ENCODE measurements around the gene TNNI2.

The TNNI2 gene

DNA sequence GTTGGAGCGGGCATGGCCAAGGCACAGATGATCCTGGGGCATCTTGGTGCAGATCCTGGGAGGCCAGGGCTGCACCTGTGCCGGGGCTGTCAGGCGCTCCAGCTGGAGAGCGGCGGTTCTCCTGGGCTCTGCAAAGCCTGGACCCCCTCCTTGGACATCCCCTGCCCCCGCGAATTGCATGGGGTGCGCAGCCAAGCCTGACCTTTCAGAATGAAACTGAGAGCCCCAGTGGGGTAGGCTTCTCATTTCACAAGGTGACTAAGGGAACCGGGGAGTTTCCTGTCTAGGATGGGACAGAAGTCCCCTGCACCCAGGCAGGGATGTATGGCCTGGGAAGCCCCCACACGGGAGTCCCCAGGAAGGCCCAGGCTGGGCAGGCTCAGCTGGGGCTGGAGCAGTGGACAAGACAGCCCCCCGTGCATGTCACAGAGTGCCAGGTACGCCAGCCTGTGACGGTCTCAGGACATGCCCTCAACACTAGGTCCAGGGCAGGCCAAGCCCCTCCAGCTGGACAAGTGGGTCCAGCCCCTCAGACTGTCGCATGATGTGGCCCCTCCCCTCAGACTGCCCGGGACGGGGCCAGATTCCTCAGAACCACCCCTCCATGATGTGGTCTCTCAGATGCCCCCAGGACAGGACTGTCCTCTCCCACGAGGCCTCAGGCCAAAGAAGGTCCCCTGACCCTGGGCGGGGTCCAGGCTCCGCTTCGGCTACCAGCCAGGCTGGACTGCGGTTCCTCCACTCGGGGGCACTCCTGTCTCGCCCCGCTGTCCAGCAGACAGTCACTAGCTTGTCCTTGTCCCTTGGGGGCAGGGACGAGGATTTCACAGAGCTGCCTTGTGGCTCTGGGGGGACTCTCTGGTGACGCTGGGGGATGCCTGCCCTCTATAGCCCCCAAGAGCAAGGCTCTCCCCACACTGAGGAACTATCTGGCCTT, 16.4 kb downstream of the TNNI2 start:
- no peak for DNase-seq (ENCODE audit: low read depth, low spot score)
- no peak overlapping the region for H3K4me3 ChIP-seq (ENCODE audit: low read length)

DNA sequence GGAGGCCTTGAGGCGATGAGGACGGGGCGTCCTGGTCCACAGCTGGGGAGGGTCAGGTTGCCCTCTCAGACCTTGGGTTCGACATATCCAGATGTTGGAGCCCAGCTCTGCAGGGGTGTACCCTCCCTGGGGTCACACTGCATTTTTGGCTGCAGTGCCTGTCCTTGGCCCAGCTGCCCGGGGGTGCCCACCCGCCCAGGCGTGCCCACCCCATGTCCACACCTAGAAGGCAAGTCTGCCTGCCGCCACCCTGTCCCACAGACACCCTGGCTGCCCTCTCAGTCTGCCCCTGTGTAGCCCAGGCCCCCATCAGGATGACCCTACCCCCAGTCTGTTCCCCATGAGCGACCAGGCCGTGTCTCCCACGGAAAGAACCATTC, 17.1 kb downstream of the TNNI2 start:
- H3K4me3 ChIP-seq (ENCODE audit: low read length): no peak overlapping the region
- DNase-seq (ENCODE audit: low read depth, low spot score): no peak

DNA sequence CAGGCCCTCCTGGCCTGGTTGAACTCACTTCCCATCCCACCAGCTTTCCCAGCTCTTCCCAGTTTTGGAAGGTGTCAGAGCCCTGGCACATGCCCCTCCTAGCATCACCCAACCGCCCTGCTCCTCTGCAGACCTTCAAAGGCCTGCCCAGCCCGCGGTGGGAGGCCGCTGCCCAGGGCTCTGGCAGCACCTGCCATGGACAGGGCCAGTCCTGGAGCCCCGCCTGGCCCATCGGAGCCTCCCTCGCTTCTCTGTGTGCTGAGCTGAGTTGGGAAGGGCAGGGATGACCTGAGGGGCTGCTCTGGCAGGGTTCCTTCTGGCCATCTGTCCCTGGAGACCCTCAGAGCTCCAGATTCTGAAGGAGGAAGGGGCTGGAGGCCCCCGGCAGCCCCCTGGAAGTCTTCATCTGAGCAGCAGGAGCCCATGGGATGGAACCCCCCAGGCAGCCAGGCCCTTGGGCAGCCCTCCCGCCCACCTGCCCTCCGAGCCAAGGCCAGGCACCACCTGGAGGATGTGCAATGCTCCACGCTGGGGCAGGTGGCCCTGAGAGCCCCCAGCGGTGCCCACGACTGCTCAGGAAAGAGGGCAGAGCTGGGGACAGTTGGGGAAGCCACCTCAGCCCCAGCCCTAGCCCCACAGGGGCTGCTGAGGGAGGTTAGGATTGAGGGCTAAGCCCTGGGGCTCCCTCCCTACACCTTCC, 17.7 kb downstream of the TNNI2 start:
- no peak for DNase-seq (ENCODE audit: low read depth, low spot score)
- no peak overlapping the region for H3K4me3 ChIP-seq (ENCODE audit: low read length)

DNA sequence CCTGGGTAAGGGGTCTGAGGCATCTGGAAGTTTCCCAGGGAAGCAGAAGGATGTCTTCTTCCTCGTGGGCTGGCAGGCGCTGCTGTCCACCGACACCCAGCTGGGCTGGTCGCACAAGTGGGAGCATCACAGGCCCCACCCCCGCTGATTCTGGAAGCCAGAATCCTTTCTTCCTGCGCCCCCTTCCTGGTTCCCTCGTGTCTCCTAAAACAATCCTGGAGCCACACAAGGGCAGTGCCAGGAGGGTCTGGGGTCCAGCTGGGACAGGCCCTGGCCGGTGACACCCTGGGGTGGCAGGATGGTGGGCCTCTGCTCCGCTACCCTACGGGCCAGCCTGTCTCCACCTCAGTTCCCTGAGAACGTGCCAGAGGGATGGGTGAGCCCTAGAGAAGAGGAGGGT, 18.3 kb downstream of the TNNI2 start:
- H3K4me3 ChIP-seq (ENCODE audit: low read length): no peak overlapping the region
- no peak for DNase-seq (ENCODE audit: low read depth, low spot score)

DNA sequence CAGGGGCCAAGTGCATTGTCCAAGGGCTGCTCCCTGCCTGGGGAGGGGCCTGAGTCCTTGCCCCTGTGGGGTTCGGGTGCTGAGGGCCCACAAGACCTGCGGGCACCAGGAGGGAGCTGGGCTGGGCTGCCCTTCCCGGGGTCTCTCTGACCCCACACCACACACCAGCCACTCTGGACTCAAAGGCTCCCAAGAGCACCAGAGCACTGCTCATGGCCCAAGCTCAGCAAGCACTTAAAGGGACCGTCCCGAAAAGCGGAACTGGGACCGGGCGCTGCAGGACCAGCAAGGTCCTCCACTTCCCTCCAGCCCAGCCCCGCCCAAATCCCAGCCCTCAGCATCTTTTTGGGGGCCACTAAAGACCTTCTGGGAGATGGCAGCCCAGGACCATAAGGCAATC, 19.4 kb downstream of the TNNI2 start:
- no peak overlapping the region for H3K4me3 ChIP-seq (ENCODE audit: low read length)
- no peak for DNase-seq (ENCODE audit: low read depth, low spot score)

DNA sequence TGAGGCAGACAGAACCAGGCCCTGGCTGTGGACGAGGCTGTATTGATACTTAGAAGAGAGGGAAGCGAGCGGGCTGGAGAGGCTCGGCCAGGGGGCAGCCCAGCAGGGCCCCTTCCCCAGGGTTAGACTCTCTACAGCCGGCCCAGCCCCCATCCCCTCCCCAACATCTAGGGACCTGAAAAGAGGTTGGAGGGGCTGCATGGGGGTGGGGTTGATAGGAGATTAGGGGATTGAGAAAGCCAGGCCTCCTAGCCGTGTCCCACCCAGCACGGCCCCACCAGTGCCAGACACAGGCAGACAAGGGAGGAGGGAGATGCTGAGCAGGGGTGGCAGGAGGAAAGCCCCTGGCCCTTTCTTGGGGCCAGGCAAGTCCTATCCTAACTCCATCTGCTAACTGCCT, 19.8 kb downstream of the TNNI2 start:
- DNase-seq (ENCODE audit: low read depth, low spot score): no peak
- no peak overlapping the region for H3K4me3 ChIP-seq (ENCODE audit: low read length)

DNA sequence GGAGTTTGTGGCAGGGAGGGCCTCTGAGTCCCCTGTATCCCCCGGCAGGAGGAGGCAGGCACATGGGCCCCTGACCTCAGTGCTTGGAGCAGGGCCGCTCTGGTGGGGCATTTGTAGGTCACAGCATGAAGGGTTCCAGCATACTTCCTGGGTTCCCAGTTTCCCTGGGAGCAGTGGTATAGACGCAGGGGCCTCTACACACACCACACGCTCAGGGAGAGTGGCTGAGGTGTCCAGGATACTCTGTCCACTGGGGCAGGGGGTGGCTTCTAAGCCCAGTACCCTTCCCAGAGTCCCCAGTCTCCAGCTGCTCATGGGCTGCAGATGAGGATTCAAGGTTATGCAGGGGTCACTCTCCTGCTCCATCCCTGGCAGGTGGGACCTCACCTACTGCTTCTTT, 20.2 kb downstream of the TNNI2 start:
- no peak for DNase-seq (ENCODE audit: low read depth, low spot score)
- H3K4me3 ChIP-seq (ENCODE audit: low read length): no peak overlapping the region

DNA sequence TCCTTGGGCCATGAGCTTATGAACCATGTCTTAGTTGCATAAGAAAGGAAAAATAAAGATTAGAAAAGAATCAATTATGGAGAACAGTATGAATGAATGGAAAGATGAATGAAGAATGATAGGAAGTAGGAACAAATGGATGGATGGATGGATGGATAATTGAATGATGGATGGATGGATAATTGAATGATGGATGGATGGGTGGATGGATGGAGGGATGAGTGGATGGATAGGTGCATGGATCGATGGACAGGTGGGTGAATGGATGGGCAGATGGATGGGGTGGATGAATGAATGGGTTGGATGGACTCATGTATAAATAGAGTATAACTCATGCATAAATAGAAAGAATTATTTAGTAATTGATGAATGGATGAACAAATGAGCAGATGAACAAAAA, 21.3 kb downstream of the TNNI2 start:
- no peak for DNase-seq (ENCODE audit: low read depth, low spot score)
- no peak overlapping the region for H3K4me3 ChIP-seq (ENCODE audit: low read length)

DNA sequence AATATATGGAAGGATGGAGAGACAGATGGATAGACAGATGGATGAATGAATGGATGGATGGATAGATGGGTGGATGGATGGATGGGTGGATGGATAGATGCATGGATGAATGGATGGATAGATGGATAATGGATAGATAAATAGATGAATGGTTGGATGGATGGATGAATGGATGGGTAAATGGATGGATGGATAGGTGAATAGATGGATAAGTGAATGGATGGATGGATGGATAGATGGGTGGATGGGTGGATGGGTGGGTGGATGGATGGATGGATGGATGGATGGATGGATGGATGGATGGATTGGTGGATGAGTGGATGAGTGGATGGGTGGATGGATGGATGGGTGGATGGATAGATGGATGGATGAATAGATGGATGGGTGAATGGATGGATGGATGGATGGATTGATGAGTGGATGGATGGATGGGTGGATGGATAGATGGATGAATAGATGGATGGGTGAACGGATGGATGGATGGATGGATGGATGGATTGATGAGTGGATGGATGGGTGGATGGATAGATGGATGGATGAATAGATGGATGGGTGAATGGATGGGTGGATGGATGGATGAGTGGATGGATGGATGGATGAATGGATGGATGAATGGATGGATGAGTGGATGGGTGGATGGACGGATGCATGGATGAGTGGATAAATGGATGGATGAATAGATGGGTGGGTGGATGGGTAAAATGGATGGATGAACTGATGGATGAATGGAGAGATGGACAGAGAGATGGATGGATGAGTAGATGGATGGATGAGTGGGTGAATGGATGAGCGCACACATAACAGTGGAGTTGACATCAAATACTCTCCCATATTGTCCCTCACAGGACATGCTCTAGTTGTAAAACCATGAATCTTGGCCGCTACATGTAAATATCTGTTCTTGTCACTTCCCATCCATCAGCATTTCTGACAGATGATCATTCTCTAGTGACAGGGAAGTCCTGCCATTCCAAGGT, 22.9 kb downstream of the TNNI2 start:
- no peak overlapping the region for H3K4me3 ChIP-seq (ENCODE audit: low read length)
- no peak for DNase-seq (ENCODE audit: low read depth, low spot score)

DNA sequence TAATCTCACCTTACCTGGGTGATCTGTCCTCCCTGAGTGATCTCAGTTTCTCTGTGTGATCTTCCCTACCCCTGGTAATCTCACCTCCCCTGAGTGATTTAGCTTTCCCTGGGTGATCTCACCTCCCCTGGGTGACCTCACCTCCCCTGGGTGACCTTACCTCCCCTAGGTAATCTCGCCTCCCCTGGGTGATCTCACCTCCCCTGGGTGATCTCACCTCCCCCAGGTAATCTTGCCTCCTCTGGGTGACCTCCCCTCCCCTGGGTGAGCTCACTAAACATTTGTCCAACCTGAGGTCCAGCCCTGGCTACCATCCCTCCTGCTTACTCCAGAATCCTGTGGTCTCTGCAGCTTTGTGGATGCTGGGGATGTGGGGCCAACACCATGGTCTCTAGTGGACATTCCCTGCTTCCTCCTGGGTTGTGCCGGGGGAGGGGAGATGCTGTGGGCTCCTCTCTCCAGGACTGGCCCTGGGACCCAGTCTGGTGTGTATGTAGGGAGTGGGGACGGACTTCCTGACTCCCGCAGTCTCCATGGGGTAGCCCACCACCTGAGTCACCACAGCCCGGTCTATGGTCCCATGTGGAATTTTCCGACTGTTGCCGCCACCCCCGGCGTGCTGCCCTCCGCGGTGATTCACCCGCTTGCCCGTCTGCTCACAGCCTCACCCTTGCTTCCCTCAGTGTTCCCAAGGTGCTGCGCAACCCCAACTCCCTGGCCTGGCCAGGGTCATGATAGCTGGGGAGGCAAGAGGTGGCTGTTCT, 24.0 kb downstream of the TNNI2 start:
- DNase-seq (ENCODE audit: low read depth, low spot score): no peak
- no peak overlapping the region for H3K4me3 ChIP-seq (ENCODE audit: low read length)

DNA sequence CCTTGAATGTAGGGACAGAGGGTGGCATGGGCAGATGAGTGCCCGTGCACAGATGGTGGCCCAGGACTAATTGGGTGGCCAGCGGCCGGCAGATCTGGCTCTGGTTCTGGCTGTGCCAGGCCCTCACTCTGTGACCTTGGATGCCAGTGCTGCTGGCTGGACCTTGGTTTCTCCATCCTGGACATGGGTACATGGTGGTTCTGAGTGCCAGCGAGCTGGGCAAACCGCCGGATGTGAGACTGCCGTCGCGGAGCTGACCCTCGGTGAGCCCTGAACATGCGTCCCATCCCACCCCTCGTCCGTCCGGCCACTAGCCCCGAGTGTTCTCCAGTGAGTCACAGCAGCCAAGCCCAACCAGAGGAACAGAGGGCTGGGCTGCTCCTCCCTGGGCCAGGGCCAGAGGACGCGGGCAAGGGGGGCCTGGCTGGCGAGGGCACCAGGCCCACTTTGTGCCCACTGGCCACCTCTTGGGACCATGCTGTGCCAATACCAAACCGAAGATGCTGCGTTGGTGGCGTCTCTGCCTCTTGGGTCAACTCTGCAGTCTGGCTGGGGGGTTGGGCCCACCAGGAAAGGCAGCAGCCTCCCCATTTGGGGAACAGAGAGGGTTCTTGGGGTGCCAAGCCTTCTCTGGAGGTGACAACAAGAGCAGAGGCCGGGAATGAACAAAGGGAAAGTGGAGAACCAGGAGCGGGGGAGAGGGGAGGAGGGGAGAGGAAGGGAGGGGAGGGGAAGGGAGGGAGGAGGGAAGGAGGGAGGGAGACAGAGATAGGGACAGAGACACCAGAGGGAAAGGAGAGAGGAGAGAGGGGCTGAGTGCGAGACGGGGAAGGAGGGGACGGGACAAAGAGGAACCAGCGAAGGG, 24.8 kb downstream of the TNNI2 start:
- H3K4me3 ChIP-seq (ENCODE audit: low read length): no peak overlapping the region
- no peak for DNase-seq (ENCODE audit: low read depth, low spot score)

DNA sequence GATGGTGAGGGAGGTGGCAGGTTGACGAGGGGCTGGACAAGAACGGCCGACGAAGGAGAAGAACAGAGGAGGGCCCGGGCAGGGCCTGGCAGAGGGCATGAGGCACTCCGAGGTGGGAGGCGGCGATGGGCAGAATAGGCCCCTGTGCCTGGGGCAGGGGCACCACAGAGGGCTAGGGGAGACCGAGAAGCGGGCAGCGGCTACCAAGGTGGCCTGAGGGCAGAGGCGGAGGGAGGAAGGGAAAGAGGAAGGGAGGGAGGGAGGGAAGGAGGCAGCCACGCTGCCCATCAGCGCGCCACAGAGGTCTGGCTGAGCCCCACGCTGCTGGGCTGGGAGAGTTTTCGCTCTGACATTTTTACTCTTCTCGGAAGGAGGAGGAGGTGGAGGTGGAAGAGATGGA, 25.4 kb downstream of the TNNI2 start:
- no peak overlapping the region for H3K4me3 ChIP-seq (ENCODE audit: low read length)
- DNase-seq (ENCODE audit: low read depth, low spot score): no peak

DNA sequence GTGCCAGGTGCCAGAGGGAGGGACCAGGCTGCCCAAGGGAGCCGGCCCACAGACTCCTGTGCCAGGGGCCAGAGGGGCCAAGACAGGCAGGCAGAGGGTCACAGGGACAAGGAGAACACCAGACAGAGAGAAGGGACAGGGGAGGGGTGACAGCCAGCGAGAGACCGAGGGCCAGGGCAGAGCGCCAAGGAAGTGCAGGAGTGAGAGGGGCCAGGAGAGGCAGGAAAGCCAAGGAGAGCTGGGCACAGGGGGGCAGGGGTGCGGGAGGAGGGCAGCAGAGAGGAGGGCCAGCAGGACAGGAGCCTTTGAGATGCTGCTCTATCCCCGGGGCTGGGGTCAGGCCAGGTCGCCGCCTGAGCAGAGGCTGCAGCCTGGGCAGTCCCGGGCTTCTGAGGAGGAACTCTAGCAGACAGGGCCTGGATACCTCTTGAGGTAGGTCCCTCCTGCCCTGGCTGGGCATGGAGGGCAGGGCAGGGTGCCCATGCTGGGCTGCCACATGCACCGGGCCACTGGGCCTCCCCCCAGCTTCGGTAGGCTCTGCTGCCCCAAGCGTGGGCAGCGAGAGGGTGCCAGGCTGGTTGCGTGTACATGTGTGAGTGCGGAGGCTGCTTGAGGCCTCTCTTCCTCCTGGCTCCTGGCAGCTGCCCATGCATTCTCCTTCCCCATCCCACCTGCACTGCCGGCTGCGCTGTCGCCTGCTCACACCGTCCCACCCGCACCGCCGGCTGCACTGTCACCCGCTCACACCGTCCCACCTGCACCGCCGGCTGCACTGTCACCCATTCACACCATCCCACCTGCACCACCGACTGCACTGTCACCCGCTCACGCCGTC, 26.3 kb downstream of the TNNI2 start:
- DNase-seq (ENCODE audit: low read depth, low spot score): no peak
- H3K4me3 ChIP-seq (ENCODE audit: low read length): no peak overlapping the region

DNA sequence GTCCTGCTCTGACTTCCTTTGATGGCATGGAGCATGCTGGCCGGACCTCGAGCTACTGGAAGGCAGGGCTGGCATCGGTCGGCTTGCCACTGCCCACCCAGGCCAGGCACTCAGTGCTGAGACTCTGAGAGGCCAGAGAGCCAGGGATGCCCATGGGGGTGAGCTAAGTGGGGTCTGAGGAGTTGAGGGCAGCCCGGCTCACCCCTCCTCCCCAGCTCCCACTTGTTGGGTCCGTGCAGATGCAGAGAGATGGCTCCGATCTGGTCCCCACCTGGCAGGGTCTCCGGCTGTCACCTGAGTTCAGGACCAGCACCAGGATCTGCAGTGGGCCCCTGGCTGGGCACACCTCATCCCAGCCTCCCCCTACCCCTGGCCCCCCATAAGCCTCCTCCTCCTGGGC, 27.4 kb downstream of the TNNI2 start:
- no peak for DNase-seq (ENCODE audit: low read depth, low spot score)
- H3K4me3 ChIP-seq (ENCODE audit: low read length): no peak overlapping the region

DNA sequence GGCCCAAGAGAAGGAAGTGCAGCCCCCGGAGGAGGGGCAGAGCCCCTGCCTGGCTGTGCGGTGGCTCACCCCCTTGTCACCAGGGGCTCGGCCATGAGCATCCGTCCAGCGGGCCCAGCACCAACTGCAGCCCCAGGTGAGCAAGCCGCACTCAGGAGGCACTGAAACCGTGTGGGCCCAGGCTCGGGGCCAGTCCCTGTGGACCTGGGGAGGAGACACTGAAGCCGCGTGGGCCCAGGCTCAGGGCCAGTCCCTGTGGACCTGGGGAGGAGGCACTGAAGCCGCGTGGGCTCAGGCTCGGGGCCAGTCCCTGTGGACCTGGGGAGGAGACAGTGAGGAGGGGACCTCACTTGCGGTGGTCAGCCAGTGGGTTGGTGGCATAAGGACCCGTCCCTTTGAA, 28.0 kb downstream of the TNNI2 start:
- no peak overlapping the region for H3K4me3 ChIP-seq (ENCODE audit: low read length)
- no peak for DNase-seq (ENCODE audit: low read depth, low spot score)

DNA sequence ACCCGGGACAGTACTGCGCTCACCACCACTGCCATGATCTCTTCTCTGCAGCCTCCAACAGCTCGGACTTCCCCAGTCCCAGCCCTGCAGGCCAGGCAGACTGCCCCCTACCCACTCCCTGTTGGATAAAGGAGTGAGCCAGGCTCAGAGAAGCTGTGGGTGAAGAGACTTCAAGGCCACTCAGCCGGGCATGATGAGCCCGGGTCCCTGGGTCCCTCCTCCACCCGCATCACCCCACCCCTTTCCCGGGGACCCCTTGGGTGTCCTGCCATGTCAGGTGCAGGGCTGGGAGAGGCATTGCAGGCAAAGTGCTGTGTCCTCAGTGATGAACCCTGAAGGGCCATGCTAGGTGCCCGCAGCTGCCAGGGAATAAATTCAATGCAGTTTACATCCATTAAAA, 28.6 kb downstream of the TNNI2 start:
- H3K4me3 ChIP-seq (ENCODE audit: low read length): no peak overlapping the region
- DNase-seq (ENCODE audit: low read depth, low spot score): no peak

DNA sequence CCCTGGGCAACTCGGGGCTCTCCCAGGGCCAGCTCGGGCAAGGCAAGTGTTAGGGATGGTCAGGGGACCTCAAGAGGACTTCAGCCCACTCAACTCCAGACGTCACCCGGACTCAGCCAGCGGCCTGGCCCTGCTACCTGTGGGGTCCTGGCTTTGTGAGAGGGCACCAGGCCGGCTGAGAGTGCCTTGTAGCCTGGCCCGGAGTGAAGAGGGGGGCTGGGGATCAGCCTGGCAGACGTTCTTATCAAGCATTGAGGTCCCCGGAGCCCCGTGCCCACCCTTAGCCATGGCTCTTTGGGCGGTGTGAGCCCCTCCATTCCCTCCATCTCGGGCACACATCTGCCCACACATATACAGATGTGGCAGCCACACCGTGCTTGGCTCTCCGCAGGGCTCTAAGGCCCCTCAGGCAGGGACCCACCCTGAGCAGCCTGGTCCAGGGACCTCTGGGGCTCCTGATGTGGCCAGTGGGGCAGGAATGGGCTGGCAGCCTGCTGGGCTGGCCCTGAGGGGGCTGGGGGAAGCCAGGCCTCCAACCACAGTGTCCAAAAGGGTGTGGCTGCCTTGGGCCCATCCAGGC, 29.4 kb downstream of the TNNI2 start:
- DNase-seq (ENCODE audit: low read depth, low spot score): no peak
- no peak overlapping the region for H3K4me3 ChIP-seq (ENCODE audit: low read length)

All from Jurkat, Clone E6-1 (cell line).